ENCODE measurements around the gene HSFX3. TPM values are rescaled to one million over a fixed set of nuclear protein-coding genes. Genes with fewer than 3 reads are reported as not detected.

Gene HSFX3
- total RNA-seq, 1 experiment from 2014 or later: not detected

- no CpG with 5 or more reads among the region's 5 CpGs for WGBS (ENCODE audit: extremely low coverage, insufficient read length, low lambda C conversion rate)
- no peak for DNase-seq
- Histone ChIP-seq H3K56ac (ENCODE audit: insufficient read length, low read depth, low read length) (no peak overlapping the region), H3K14ac (ENCODE audit: insufficient read depth, low read length) (no peak overlapping the region), H3K23me2 (ENCODE audit: insufficient read length, low read depth, low read length, poor library complexity, severe bottlenecking) (no peaks in the 10 kb centered on the region), H3K27ac (ENCODE audit: insufficient read length, low read depth, low read length) (no peak overlapping the region), H2BK5ac (ENCODE audit: insufficient read length, low read length) (no peak overlapping the region), H4K91ac (ENCODE audit: insufficient read length, low read depth, low read length) (no peak overlapping the region), H2BK20ac (ENCODE audit: low read depth, low read length, poor library complexity, severe bottlenecking) (no peak overlapping the region), H3K79me2 (ENCODE audit: insufficient read depth, low read length) (no peaks in the 10 kb centered on the region), H3K18ac (ENCODE audit: insufficient read length, low read depth, low read length) (no peak overlapping the region), H4K5ac (ENCODE audit: insufficient read length, low read depth, low read length) (no peak overlapping the region), H2BK120ac (ENCODE audit: low read depth, low read length, poor library complexity, severe bottlenecking) (no peak overlapping the region), H3T11ph (ENCODE audit: low read length) (no peak overlapping the region), H3K27me3 (ENCODE audit: insufficient read depth, low read length) (no peaks in the 10 kb centered on the region), H3K9me3 (ENCODE audit: control insufficient read depth, low read depth, low read length) (peaks cover 57% of the 10 kb centered on the region), H2AK5ac (ENCODE audit: insufficient read length, low read length) (no peak overlapping the region), H2BK12ac (ENCODE audit: insufficient read length, low read depth, low read length) (no peak overlapping the region), H3K4me2 (ENCODE audit: insufficient read depth, insufficient read length, low read length) (no peak overlapping the region), H3K4ac (ENCODE audit: low read depth, low read length) (no peak overlapping the region), H3K79me1 (ENCODE audit: insufficient read depth, low read depth, low read length, poor library complexity, severe bottlenecking) (no peaks in the 10 kb centered on the region), H4K20me1 (ENCODE audit: control insufficient read depth, insufficient read depth, insufficient read length) (no peaks in the 10 kb centered on the region), H4K8ac (replicated peaks; ENCODE audit: insufficient read length, low read depth, low read length) (no peak overlapping the region), H2AFZ (ENCODE audit: low read length) (no peak overlapping the region), H3K4me1 (ENCODE audit: insufficient read depth, low read length) (no peaks in the 10 kb centered on the region; the same call in 1 of the 2 replicates), H3K9ac (ENCODE audit: extremely low read depth, insufficient read length, low read length) (no peak overlapping the region), H2BK15ac (ENCODE audit: low read depth, low read length) (no peak overlapping the region), H3K23ac (ENCODE audit: insufficient read length, low read depth, low read length) (no peak overlapping the region)
- Mint-ChIP-seq H3K9me3 (peaks cover 51 to 66% of the 10 kb centered on the region in 2 experiments), H3K27me3 (ENCODE audit: low read depth) (no peaks in the 10 kb centered on the region; the same call in 1 of the 2 replicates), H3K27ac (no peak overlapping the region; a peak in 1 of 7 replicates), H3K4me1 (peaks cover 0 to 6% of the 10 kb centered on the region in 2 experiments; a peak in 2 of 4 replicates), H3K4me3 (no peak overlapping the region), H3K36me3 (ENCODE audit: insufficient read depth in 1 of 3, low read depth in 3 of 3) (peaks cover 18 to 61% (median 60%) of the 10 kb centered on the region in 3 experiments)
- no peak for TF ChIP-seq CTCF (conservative IDR thresholded peaks at IDR 0.05)
Measured at GRCh38 chrX:149499766-149500165, 50.0 kb downstream of the HSFX3 start.

All from H9 (cell line).